Hippocampal formation (tissue), 2 donors: ENCODE data around the gene SEPTIN1.
"Not testable (repeated sequence)": the region's sequence is repeated elsewhere in the genome, so short reads cannot be mapped to it uniquely, and the experiment has no call there.

Source experiments
- DNase-seq, 2 donors: peaks; one replicate each; lab custom pipeline; 2025; lab: John Stamatoyannopoulos, UW

The SEPTIN1 gene

DNA sequence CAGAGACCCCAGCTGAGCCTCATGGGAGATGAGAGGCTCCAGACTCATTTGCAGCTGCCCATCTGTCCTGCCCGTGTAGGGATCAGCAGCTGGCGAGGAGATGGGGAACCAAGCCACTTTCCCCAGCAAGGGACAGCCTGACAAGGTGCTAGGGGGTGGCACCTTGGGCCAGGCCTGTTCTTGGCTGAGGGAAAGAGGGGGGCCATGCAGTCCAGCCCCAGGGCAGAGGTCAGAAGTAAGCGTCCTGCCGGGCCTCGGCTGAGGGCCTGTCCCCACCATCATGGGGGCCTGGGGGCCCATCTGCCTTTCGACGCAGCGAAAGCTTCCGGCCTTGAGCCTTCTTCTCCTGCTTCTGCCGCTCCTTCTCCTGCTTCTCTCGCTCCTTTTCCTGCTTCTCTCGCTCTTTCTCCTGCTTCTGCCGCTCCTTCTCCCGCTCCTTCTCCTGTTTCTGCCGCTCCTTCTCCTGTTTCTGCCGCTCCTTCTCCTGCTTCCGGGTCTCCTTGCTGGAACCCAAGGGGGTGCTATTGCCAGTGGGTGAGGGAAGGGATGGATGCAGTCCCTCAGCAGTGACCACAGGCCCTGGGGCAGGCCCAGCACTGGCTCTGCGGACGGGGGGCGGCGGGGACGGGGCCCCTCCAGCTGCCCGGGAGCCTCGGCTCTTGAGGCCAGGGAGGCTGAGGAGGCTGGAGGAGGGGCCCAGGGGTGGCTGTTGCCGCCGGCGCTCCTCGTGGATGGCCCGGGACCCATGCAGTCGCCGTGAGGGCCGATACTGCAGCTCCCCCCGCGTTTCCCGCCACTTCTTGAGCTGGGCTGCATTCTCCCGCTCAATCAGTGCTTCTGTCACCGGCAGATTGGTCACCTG lies 24.4 kb downstream of the SEPTIN1 start:
- DNase-seq = no peak

DNA sequence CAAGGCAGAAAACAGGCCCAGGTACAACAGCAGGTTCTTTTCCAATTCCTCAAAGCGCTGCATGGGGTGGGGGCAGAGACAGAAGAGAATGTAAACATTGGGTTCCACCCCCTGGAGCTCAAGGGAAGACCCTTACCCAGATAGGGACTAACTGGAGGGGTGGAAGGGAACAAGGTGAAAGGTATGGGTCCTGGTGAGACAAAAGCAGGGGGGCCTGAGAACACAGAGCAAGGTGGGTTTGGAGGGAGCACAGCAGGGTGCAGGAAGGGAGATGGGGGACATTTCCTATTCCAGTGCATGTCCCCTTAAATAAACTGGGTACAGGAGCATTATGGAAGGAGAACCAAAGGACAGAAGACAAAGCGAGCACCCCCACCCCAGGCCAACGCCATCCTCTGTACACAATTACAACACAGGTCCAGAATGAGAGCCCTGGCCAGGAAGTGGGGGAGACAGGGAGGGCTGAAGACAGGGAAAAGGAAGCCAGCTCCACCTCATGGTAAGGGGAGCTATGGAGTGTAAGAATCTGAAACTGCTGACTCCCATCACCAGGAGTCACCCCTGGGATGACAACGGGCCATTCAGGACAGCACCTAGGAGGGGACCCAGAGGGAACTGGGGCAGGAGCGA lies 25.2 kb downstream of the SEPTIN1 start:
- DNase-seq = no peak

DNA sequence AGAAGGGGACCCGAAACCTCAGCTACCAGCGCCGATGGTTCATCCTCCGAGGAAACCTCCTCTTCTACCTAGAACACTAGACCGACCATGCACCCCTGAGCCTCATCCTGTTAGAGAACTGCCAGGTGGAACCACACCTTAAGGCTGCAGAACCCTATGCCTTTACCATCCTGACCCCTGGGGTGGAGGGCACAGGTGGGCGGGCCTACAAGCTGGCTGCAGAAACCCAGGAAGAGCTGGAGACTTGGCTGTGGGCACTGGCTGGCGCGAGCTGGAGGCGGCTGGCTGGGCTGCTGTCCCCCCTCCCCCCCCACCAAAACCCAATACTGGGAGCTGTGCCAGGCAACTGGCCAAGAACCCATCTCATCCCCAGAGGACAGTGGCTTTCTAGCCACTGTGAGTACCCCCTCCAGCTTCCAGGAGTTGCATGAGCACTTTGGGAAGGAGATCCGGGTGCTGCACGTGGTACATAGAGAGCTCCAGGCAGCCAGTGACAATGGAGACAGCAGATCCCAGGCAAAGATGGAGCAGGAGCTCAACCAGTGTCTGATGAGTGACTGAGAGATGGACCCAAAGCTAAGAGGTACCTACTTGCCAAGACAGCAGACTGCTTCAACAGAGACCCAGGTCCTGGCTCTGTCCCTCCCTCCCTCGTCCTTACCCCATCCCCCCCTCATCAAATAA lies 25.8 kb downstream of the SEPTIN1 start:
- peak in 1 of 2 donors; percentile 14 for DNase-seq

DNA sequence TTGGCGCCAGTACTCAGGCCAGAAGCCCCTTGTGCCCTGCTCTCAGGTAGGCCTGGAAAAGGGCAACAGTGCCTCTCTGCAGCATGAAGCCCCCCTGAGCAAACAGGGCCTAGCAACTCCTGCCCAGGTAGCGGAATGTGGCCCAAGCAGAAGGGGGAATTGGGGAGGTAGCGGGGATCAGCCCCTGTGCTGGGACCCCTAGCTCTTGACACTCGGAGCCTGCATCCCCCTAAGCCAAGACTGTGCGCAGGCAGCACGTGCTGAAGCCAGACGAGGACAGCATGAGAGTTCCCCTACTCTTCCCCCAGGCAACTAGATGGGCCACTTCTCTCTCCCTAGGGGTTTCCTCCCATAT lies 26.4 kb downstream of the SEPTIN1 start:
- no peak for DNase-seq

DNA sequence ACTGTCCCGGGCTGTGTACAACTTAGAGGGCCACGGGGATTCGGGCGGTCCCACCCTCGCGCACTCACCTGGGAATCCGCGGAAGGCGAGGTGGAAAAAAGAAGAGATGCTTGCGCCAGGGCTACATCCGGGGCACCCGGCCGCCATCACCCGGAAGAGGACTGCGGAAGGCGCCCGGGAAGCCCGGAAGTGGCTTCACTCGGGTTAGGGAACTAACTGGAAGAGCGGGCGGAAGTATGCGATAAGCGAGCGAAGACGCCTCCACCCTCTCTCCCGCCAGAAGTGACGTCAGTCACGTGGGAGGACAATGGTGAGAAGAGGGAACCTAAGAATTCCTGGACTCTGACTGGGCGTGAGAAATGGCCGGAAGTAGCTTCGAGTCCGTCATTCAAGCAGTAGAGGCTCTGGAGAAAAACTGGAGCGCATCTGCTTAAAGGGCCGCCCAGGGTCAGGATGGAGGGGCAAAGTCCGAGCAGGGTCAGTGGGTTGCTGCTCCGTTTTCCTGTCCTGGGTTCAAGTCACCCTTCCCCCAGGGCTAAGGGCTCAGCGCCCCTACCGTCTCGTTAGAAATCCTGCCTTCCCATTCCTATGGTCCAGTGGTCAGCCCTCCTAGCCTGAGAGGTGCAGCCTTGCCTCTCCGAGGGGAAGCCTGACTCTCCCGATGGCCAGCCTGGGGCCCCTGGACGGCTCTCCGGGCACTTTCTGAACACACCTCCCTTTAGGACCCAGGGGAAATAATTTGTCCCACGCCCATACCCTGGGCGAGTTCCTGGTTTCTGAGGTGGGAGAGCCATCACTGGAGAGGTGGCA lies 27.0 kb downstream of the SEPTIN1 start, which contains the start of gene CD2BP2:
CD2BP2 (minus strand) TSS at position 165 of the 810 bp plus-strand sequence. CDS start 627 bp downstream, outside the sequence.
- peak; percentile 92 to 99 for DNase-seq

DNA sequence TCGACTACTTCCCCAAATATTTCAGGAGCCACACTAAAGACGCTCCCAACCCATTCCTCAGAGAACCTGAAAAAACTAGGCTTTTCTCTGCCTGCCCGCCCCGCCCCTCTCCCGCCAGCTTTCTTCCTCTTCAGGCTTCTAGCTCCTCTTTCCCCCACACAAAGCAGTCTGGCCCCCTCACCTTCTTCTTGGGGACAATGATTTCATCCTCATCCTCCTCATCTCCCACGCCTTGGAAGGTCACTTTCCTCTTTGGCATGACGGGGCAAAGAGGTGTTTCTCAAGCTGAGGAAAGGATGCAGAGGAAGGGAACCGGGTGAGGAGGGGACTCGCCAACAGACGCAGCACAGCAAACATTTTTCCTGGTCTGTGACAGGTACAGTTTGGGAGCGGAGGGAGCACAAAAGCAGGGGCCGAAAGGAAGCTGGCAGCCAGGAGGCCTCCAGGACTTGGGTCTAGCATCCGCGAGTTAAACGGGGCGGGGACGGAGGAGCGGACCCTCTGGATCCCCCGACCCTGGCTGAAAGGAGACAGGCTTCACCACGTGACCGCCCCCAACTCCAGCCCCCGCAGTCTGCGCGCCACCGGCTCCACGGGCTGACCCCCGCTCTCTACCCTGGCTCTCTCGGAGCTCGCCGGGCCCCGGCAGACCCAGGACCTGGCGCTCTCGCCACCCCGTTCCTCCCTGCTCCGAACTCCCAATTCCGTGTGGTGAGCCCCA lies 27.8 kb downstream of the SEPTIN1 start:
- no peak for DNase-seq

DNA sequence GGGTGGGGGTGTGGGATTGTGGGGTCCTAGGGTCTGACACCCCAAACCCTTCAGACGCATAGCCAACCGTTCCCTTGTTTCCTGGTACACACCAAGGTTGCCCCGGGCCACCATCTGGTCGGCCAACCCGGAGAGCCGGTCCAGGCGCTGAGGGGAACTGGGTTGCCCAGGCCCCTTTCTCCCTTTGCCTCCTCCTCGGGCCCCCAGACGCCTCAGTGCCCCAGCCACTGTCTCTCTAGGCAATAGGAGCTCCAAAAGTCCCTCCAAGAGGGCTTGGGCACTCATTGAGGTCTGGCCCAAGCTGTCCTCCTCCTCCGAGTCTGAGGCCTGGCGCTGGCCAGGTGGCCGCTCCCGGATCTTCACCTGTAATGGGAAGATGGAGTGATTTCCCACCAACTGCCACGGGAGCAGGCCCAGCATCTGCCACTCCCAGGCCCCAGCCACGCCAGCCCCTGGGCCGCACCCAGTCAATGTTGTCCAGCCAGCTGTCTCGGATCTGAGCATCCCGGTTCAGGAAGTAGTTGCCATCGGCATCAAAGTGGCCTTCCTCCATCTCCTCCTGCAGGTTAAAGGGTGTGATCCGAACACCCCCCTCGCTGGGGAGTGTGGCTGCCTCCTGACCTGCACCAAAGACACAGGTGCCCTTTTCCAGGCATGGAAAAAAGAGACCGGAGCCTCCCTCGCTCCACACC lies 28.8 kb downstream of the SEPTIN1 start:
- no peak for DNase-seq

DNA sequence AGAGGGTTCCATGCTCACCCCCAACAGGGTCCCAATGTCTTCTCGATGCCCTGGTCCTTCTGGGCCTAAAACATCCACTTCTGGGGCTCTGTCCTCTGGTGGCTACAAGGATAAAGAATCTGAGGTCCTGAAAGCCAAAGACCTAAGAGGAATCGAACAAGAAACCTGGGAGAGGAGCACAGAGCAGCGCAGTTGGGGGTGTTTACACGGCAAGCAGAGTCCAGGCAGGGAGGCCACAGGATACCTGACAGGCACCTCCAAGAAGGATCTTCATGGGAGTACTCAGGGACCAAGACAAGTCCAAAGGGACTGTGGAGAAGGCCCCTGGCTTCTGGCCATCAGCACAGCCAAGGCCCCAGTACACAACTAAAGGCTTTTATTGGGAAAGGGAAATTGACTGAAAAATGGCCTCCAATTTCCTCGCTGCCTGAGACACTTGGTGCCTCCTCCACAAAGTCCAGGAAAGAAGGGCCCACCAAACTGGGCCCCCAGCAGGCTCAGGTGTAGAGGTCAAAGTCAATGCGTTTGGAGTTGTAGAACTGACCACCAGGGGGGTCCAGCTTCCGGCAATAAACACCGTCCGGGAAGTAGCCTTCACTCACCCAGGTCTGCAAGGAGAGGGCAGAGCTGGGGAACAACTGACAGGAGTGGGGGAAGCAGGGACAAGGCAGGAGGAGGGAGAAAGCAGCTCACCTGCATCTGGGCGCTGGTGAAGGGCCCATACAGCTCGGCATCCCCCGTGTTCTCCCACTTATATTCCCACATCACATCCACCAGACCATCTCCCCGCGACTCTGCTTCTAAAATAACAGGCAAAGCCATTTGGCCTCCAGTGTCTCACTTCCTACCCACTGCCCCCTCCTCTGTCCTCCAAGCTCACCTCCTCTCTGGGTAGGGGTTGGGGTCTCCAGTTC lies 29.6 kb downstream of the SEPTIN1 start:
- DNase-seq = no peak

DNA sequence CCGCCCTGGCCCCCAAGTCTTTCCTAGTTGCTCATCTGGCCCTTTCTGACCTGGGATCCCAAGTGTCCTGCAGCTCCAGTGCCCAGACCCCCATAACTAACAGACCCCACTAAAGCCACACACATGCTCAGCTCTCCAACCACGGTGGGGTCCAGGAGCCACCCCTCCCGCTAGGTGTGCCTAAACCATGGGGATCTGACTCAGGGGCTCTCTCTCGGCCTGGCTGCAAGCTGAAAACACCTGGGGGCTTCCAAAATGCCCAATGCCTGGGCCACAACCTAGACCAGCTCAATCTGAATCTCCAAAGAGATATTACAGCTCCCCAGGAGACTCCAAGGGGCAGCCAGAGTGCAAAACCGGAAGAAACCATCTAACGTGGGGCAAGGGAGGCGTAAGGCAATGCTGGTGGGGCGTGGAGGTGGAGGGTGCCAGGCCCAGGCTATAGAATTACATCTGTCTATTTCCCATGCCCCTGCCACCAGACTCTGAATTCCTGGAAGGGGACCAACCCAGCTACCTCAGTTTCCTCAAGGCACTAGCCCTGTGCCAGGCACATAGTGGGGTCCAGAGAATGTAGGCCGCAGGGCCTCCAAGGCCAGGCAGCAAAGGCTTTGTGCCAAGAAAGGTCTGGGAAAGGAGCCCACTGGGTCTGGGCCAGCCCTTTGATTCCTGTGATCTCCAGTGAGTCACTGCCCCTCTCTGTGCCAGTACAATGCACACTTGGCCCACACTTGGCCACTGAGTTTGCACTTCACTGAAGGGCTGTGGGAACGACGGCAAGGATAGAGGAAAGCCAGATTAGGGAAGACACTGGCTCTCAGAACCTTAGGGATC lies 30.6 kb downstream of the SEPTIN1 start:
- peak; percentile 41 to 77 for DNase-seq

DNA sequence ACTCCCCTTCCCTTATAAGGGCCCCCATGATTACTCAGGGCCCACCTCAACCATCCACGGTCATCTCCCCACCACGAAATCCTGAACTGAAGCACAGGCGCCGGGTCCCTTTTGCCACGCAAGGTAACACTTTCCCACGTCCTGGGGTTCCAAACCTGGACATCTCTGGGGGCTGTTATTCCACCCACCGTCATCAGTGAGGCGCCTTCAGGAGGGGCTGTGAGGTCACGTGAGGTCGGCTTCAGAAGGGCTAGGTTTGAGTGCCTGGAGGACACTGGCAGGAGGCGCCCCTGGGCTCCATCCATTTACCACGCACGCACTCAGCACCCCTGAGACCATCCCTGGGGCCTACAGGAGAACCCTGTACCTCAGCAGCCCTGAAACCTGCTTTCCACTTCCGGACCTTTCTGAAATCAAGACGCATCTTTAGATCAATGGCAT lies 31.3 kb downstream of the SEPTIN1 start:
- DNase-seq = no peak

DNA sequence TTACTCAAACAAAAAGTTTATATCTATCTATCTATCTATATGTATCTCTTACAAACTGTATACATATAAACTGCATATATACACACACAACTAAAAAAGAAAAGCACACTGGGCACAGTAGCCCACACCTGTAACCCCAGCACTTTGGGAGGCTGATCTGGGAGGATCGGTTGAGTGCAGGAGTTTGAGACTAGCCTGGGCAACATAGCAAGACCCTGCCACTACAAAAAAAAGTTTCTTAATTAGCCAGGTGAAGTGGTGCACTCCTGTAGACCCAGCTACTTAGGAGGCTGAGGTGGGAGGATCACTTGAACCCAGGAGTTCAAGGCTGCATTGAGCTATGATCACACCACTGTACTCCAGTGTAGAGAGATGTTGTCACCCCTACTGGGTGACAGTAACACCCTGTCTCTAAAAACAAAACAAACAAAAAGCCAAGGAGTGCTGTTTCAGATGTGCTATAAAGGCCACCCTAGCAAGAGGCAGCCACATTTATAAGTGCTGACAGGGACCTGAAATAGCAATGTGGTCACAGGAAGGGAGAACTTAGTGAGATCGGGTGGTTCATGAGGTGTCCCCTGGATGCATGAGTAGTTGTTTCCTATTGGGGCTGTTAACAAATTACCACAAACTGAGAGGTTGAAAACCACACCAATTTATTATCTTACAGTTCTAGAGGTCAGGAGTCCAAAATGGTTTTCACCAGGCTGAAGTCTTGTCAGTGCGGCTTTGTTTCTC lies 32.1 kb downstream of the SEPTIN1 start:
- no peak for DNase-seq

DNA sequence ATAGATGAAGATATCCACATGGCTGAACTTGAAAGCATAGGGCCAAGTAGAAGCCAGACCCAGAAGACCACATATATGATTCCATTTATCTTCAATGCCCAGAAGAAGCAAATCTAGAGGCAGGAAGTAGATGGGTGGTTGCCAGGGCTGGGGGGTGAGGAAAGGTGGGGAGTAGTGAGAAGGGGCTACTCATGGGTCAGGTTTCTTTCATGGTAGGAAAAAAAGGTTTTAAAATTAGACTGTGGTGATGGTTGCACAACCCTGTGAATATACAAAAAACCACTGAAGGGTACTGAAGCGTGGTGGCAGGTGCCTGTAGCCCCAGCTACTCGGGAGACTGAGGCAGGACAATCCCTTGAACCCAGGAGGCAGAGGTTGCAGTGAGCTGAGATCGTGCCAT lies 32.7 kb downstream of the SEPTIN1 start:
- DNase-seq = no peak

DNA sequence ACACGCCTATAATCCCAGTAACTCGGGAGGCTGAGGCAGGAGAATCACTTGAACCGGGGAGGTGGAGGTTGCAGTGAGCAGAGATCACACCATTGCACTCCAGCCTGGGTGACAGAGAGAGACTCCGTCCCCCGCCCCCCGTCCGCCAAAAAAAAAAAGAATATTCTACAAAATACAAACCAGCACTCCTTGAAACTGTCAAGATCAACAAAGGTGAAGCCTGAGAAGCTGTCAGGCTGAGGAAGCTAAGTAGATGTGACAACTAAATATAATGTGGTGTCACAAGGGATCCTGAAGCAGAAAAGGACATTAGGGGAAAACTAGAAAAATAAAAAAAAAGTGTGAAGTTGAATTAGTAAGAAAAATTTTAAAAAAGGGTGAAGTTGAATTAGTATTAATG lies 33.4 kb downstream of the SEPTIN1 start:
- DNase-seq = no peak

DNA sequence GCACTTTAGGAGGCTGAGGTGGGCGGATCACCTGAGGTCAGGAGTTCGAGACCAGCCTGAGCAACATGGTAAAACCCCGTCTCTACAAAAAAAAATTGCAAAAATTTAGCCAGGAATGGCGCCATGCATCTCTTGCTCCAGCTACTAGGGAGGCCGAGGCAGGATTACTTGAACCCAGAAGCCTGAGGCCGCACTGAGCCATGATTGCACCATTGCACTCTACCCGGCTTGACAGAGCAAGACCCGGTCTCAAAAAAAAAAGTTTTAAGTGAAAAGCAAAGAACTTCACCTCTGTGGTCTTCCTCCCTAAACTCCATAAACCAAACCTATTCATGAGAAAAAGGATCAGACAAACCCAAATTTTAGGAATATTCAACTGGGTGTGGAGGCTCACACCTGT lies 34.2 kb downstream of the SEPTIN1 start:
- DNase-seq = no peak

DNA sequence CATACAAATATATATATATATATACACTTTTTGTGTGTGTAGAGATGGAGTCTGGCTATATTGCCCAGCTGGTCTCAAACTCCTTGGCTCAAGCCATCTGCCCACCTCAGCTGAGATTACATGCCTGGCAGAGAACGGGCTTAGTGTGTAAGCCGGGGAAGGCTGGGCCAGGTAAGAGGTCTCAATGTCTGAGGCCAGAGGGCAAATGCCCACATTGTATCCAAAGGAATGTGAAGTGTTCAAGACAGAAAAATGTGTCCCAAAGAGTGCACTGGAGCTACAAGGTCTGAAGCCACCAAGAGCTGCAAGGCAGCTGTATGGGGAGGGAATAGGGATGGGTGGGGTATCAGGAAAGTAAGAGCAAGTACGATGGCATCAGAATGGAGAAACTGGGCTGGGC lies 36.1 kb downstream of the SEPTIN1 start:
- no peak for DNase-seq

DNA sequence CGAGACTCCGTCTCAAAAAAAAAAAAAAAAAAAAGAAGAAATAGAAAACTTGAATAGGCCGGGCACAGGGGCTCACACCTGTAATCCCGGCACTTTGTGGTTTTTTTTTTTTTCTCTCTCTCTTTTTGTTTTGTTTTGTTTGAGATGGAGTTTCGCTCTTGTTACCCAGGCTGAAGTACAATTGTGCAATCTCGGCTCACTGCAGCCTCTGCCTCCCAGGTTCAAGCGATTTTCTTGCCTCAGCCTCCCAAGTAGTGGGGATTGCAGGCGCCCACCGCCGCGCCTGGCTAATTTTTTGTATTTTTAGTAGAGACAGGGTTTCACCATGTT lies 38.9 kb downstream of the SEPTIN1 start:
- DNase-seq = not testable (repeated sequence)

DNA sequence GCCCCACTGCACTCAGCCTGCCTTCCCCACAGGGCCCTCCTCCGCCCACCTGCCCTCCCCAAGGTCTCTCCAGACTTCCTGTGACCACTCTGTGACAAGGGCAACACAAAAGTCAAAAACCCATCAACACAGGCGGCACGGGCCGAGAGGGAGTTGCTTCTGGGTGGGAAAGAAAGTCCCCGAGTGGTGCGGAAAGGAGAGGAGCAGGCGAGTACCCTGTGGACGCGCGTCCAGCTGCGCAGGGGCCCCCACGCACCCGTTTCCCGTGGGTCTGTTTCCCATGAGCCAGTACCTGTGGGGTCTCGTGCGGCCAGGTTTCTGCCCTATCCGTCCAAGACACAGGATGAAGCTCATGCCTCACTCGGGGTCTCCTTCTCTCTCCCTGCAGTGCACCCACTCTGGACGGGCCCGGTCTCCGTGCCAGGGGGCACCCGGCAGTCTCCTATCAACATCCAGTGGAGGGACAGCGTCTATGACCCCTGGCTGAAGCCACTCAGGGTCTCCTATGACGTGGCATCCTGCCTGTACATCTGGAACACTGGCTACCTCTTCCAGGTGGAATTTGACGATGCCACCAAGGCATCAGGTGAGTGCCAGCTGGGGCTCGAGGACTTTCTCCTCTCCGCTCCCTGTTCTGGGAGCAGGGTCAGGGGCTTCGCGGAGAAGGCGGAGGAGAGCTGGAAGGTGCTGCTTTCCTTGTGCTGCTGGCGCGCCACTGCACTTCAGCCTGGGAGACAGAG lies 39.4 kb downstream of the SEPTIN1 start:
- no peak for DNase-seq
